Caco-2 (cell line): ENCODE measurements around the gene ARHGAP19. TPM values are rescaled to one million over a fixed set of nuclear protein-coding genes. Genes with fewer than 3 reads are reported as not detected.
"Not testable (repeated sequence)": the region's sequence is repeated elsewhere in the genome, so short reads cannot be mapped to it uniquely, and the experiment has no call there.

Experiments
- BruUV-seq: library from RNA; stranded (reverse); fragments of 400-500 nt; replicated peaks from 2 replicates; lab custom pipeline; 2021; lab: Mats Ljungman, UMichigan
- CTCF ChIA-PET: fragments of 300-600 bp; sonication (Branson Sonifier 250); formaldehyde crosslinking; loops from one replicate; lab custom pipeline; 2022; ENCODE audit warnings: antibody characterized with exemption; lab: Charles Lee
- POLR2A ChIA-PET: fragments of 300-600 bp; sonication (Branson Sonifier 250); formaldehyde crosslinking; loops from one replicate; lab custom pipeline; 2022; ENCODE audit warnings: antibody characterized with exemption; lab: Charles Lee
- DNase-seq, 2 experiments: peaks; one replicate each; pipeline versions ENCODE4 v3.0.0 to v3.0.0-alpha.2; 2020 to 2022
- H3K27me3 ChIP-seq: replicated peaks from 2 replicates; pipeline ENCODE4 v1.6.0; 2011; ENCODE audit warnings: low read length; ENCODE audit not compliant: control insufficient read depth, insufficient read depth
- H3K36me3 ChIP-seq: 2 replicates; pipeline ENCODE4 v1.5.1; 2011; ENCODE audit warnings: low read length; ENCODE audit not compliant: control insufficient read depth, insufficient read depth
- H3K4me1 ChIP-seq: fragments of 250-450 bp; sonication (Bioruptor Pico); 2 replicates; pipeline ENCODE4 v1.5.1; 2020; ENCODE audit warnings: mild to moderate bottlenecking
- H3K4me3 ChIP-seq: 2 replicates; pipeline ENCODE4 v1.5.1; 2011; ENCODE audit warnings: low read depth, mild to moderate bottlenecking, control low read depth, low read length
- H3K9me3 ChIP-seq: fragments of 250-450 bp; sonication (Bioruptor Pico); 2 replicates; pipeline ENCODE4 v1.5.1; 2020; ENCODE audit warnings: mild to moderate bottlenecking, moderate library complexity
- H3K27ac Mint-ChIP-seq: one replicate; pipeline ENCODE4 v1.8.0; 2022; ENCODE audit warnings: mixed read lengths; ENCODE audit not compliant: unreplicated experiment
- H3K27me3 Mint-ChIP-seq: one replicate; pipeline ENCODE4 v1.8.0; 2022; ENCODE audit warnings: mixed read lengths; ENCODE audit not compliant: insufficient read depth, unreplicated experiment
- H3K36me3 Mint-ChIP-seq: one replicate; pipeline ENCODE4 v1.8.0; 2022; ENCODE audit warnings: mild to moderate bottlenecking, mixed read lengths; ENCODE audit not compliant: insufficient read depth, unreplicated experiment
- H3K4me1 Mint-ChIP-seq: one replicate; pipeline ENCODE4 v1.8.0; 2022; ENCODE audit warnings: low read depth, mixed read lengths; ENCODE audit not compliant: unreplicated experiment
- H3K4me3 Mint-ChIP-seq: one replicate; pipeline ENCODE4 v1.8.0; 2022; ENCODE audit warnings: mild to moderate bottlenecking, moderate library complexity, mixed read lengths; ENCODE audit not compliant: unreplicated experiment
- H3K9me3 Mint-ChIP-seq: one replicate; pipeline ENCODE4 v1.8.0; 2022; ENCODE audit warnings: mixed read lengths; ENCODE audit not compliant: unreplicated experiment
- intact Hi-C: fragments of 100-400 bp; cut with micrococcal nuclease; formaldehyde crosslinking; loops from one replicate; pipeline ENCODE4 v1.10.0; 2022; ENCODE audit not compliant: unreplicated experiment
- total RNA-seq: library from RNA; stranded (reverse); gene quantifications from 2 replicates; pipeline ENCODE4 v1.2.3, GENCODE V29; 2022
- TF ChIP-seq, protein P1 (sequence below), 2 experiments: fragments of 200-600 bp in 1 of 2; IDR thresholded peaks; 1 replicate in 1 of 2; 2 replicates in 1 of 2; pipeline versions ENCODE4 v1.5.1 to v1.8.0; 2011 to 2022; ENCODE audit warnings: antibody characterized with exemption in 1 of 2, control low read depth in 1 of 2, inconsistent platforms in 1 of 2, low read depth in 1 of 2, low read length in 1 of 2, mild to moderate bottlenecking in 1 of 2, moderate library complexity in 1 of 2; ENCODE audit not compliant: insufficient read depth in 1 of 2, severe bottlenecking in 1 of 2, unreplicated experiment in 1 of 2

ARHGAP19 gene
- total RNA-seq, 1 experiment from 2014 or later: 13.9 TPM

DNA sequence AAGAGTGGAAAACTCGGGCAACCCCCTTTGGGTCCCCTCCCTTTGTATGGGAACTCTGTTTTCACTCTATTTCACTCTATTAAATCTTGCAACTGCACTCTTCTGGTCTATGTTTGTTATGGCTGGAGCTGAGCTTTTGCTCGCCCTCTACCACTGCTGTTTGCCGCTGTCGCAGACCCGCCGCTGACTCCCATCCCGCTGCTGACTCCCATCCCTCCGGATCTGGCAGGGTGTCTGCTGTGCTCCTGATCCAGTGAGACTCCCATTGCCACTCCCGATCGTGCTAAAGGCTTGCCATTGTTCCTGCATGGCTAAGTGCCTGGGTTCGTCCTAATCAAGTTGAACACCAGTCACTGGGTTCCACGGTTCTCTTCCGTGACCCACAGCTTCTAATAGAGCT, 2.4 kb downstream of the ARHGAP19 start:
- H3K4me1 ChIP-seq, H3K27me3 ChIP-seq, intact Hi-C loops, DNase-seq, H3K27ac Mint-ChIP-seq, H3K4me3 Mint-ChIP-seq, POLR2A ChIA-PET, H3K9me3 ChIP-seq, H3K9me3 Mint-ChIP-seq, CTCF ChIA-PET, H3K36me3 ChIP-seq, H3K4me3 ChIP-seq, H3K27me3 Mint-ChIP-seq, H3K36me3 Mint-ChIP-seq, H3K4me1 Mint-ChIP-seq, BruUV-seq: not testable (repeated sequence)

GRCh38 chr10:97280783-97281182, 11.7 kb downstream of the ARHGAP19 start:
- no peak overlapping the region for H3K27ac Mint-ChIP-seq

GRCh38 chr10:97279121-97279815, 13.2 kb downstream of the ARHGAP19 start:
- BruUV-seq: no TSS peak
- Mint-ChIP-seq H3K27me3 (no peaks in the 10 kb centered on the region), H3K4me1 (no peaks in the 10 kb centered on the region), H3K9me3 (no peaks in the 10 kb centered on the region), H3K36me3 (no peaks in the 10 kb centered on the region), H3K27ac (no peak overlapping the region), H3K4me3 (no peak overlapping the region)
- Histone ChIP-seq H3K36me3 (no peaks in the 10 kb centered on the region), H3K4me1 (0 out of 2 replicates have a peak, but pooled peaks cover 4% of the 10 kb centered on the region), H3K9me3 (no peaks in the 10 kb centered on the region), H3K27me3 (no peaks in the 10 kb centered on the region), H3K4me3 (no peak overlapping the region)
- ChIA-PET POLR2A (interaction anchor here (0.6 kb wide), 1 partner anchor 139 kb away, joined by 3 read pairs; no protein-coding TSS in a partner anchor), CTCF (interaction anchor here (0.8 to 2.1 kb wide), 10 partner anchors 9 to 83 kb away, joined by 3 to 16 read pairs (median 4); partner anchors contain the start of gene ARHGAP19)
- intact Hi-C loops: loop anchor here (2.0 kb wide), 2 partner anchors 54 to 76 kb away; no protein-coding TSS in a partner anchor
- TF ChIP-seq, protein P1, sequence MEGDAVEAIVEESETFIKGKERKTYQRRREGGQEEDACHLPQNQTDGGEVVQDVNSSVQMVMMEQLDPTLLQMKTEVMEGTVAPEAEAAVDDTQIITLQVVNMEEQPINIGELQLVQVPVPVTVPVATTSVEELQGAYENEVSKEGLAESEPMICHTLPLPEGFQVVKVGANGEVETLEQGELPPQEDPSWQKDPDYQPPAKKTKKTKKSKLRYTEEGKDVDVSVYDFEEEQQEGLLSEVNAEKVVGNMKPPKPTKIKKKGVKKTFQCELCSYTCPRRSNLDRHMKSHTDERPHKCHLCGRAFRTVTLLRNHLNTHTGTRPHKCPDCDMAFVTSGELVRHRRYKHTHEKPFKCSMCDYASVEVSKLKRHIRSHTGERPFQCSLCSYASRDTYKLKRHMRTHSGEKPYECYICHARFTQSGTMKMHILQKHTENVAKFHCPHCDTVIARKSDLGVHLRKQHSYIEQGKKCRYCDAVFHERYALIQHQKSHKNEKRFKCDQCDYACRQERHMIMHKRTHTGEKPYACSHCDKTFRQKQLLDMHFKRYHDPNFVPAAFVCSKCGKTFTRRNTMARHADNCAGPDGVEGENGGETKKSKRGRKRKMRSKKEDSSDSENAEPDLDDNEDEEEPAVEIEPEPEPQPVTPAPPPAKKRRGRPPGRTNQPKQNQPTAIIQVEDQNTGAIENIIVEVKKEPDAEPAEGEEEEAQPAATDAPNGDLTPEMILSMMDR (IDR thresholded peaks at IDR 0.05; ENCODE audit: insufficient read depth in 1 of 2, low read depth in 1 of 2, low read length in 1 of 2, severe bottlenecking in 1 of 2, unreplicated experiment in 1 of 2): no peak
- DNase-seq: no peak

More at GRCh38 chr10:97280783-97281182, 11.7 kb downstream of the ARHGAP19 start:
- ChIA-PET POLR2A (interaction anchor here (0.7 kb wide), 1 partner anchor 21 kb away, joined by 4 read pairs; no protein-coding TSS in a partner anchor), CTCF (interaction anchor here (0.6 kb wide), 1 partner anchor 249 kb away, joined by 3 read pairs; no protein-coding TSS in a partner anchor)
- no peak for DNase-seq
- no peaks in the 10 kb centered on the region for H3K36me3 ChIP-seq
- intact Hi-C loops: no loop called here
- no peaks in the 10 kb centered on the region for H3K36me3 Mint-ChIP-seq
- no peak overlapping the region for H3K4me3 Mint-ChIP-seq
- H3K4me1 Mint-ChIP-seq: no peaks in the 10 kb centered on the region
- no peaks in the 10 kb centered on the region for H3K27me3 ChIP-seq
- no peaks in the 10 kb centered on the region for H3K9me3 Mint-ChIP-seq
- no peaks in the 10 kb centered on the region for H3K9me3 ChIP-seq
- no peak overlapping the region for H3K4me3 ChIP-seq
- H3K4me1 ChIP-seq: 0 out of 2 replicates have a peak, but pooled peaks cover 4% of the 10 kb centered on the region
- no TSS peak for BruUV-seq
- TF ChIP-seq, protein P1 (IDR thresholded peaks at IDR 0.05; ENCODE audit: insufficient read depth in 1 of 2, low read depth in 1 of 2, low read length in 1 of 2, severe bottlenecking in 1 of 2, unreplicated experiment in 1 of 2): no peak
- H3K27me3 Mint-ChIP-seq: no peaks in the 10 kb centered on the region
